Parathyroid adenoma (tissue), 2 donors: ENCODE results near the gene MPPE1.

Source experiments
- H2AFZ ChIP-seq: fragments of 300-600 bp; sonication (generic); one replicate; pipeline ENCODE4 v1.7.0; 2017; ENCODE audit warnings: antibody characterized with exemption, mild to moderate bottlenecking
- H3K27ac ChIP-seq: fragments of 300-600 bp; sonication (generic); one replicate; pipeline ENCODE4 v1.7.0; 2017
- H3K27me3 ChIP-seq: fragments of 300-600 bp; sonication (generic); one replicate; pipeline ENCODE4 v1.7.0; 2017; ENCODE audit warnings: low read length; ENCODE audit not compliant: control insufficient read depth, insufficient read depth
- H3K36me3 ChIP-seq: fragments of 300-600 bp; sonication (generic); one replicate; pipeline ENCODE4 v1.7.0; 2017; ENCODE audit warnings: low read length; ENCODE audit not compliant: control insufficient read depth, insufficient read depth
- H3K4me1 ChIP-seq: fragments of 300-600 bp; sonication (generic); one replicate; pipeline ENCODE4 v1.7.0; 2017; ENCODE audit warnings: control low read depth
- H3K4me2 ChIP-seq: fragments of 300-600 bp; sonication (generic); one replicate; pipeline ENCODE4 v1.7.0; 2017; ENCODE audit warnings: low read length
- H3K4me3 ChIP-seq: fragments of 300-600 bp; sonication (generic); one replicate; pipeline ENCODE4 v1.7.0; 2017; ENCODE audit warnings: low read depth, low read length
- H3K79me2 ChIP-seq: fragments of 300-600 bp; sonication (generic); one replicate; pipeline ENCODE4 v1.7.0; 2017; ENCODE audit warnings: control low read depth
- H3K9ac ChIP-seq: fragments of 300-600 bp; sonication (generic); one replicate; pipeline ENCODE4 v1.7.0; 2017; ENCODE audit warnings: mild to moderate bottlenecking
- H3K9me3 ChIP-seq: fragments of 300-600 bp; sonication (generic); one replicate; pipeline ENCODE4 v1.7.0; 2017; ENCODE audit warnings: low read length; ENCODE audit not compliant: control insufficient read depth
- CTCF ChIP-seq: fragments of 300-600 bp; sonication (generic); IDR thresholded peaks from one replicate; pipeline ENCODE4 v1.7.0; 2017; ENCODE audit warnings: antibody characterized with exemption, mild to moderate bottlenecking
- donor health status: primary hyperparathyroidism.

Gene MPPE1

GRCh38 chr18:11865071-11865470 is 43.0 kb downstream of the MPPE1 start:
- no peaks in the 10 kb centered on the region for H3K36me3 ChIP-seq
- no peak overlapping the region for H3K27ac ChIP-seq
- no peak overlapping the region for H3K9ac ChIP-seq
- H3K4me3 ChIP-seq, result no peak overlapping the region
- no peak for TF ChIP-seq CTCF
- H3K4me2 ChIP-seq, result no peak overlapping the region
- H3K4me1 ChIP-seq, result no peaks in the 10 kb centered on the region
- no peaks in the 10 kb centered on the region for H3K9me3 ChIP-seq
- H3K27me3 ChIP-seq, result no peaks in the 10 kb centered on the region
- H3K79me2 ChIP-seq, result no peaks in the 10 kb centered on the region
- H2AFZ ChIP-seq, result no peak overlapping the region

- Histone ChIP-seq H3K36me3 (no peaks in the 10 kb centered on the region), H3K79me2 (no peaks in the 10 kb centered on the region), H3K4me1 (no peaks in the 10 kb centered on the region), H3K9ac (no peak overlapping the region), H3K9me3 (no peaks in the 10 kb centered on the region), H2AFZ (no peak overlapping the region), H3K4me2 (no peak overlapping the region), H3K4me3 (no peak overlapping the region), H3K27ac (no peak overlapping the region), H3K27me3 (no peaks in the 10 kb centered on the region)
- TF ChIP-seq CTCF, result no peak
Measured at GRCh38 chr18:11864471-11864870, 43.6 kb downstream of the MPPE1 start.

GRCh38 chr18:11862468-11863137 is 45.5 kb downstream of the MPPE1 start:
- H3K4me2 ChIP-seq, result no peak overlapping the region
- peaks cover 5% of the 10 kb centered on the region for H3K4me1 ChIP-seq
- no peak overlapping the region for H2AFZ ChIP-seq
- no peaks in the 10 kb centered on the region for H3K9me3 ChIP-seq
- no peak for TF ChIP-seq CTCF
- H3K27me3 ChIP-seq, result no peaks in the 10 kb centered on the region
- H3K4me3 ChIP-seq, result no peak overlapping the region
- H3K9ac ChIP-seq, result no peak overlapping the region
- no peaks in the 10 kb centered on the region for H3K79me2 ChIP-seq
- H3K27ac ChIP-seq, result no peak overlapping the region
- no peaks in the 10 kb centered on the region for H3K36me3 ChIP-seq

- Histone ChIP-seq H3K9ac (no peak overlapping the region), H3K36me3 (no peaks in the 10 kb centered on the region), H2AFZ (no peak overlapping the region), H3K9me3 (no peaks in the 10 kb centered on the region), H3K27ac (no peak overlapping the region), H3K4me1 (peaks cover 6% of the 10 kb centered on the region), H3K27me3 (no peaks in the 10 kb centered on the region), H3K79me2 (no peaks in the 10 kb centered on the region), H3K4me2 (no peak overlapping the region), H3K4me3 (no peak overlapping the region)
- TF ChIP-seq CTCF, result no peak
Measured at GRCh38 chr18:11861583-11862288, 46.4 kb downstream of the MPPE1 start.
